Head of caudate nucleus (tissue), 42 donors: Measurements from ENCODE around the gene SAMD4A.
A peak's percentile ranks its signal among the peaks of the same experiment; 100 is the strongest.

ENCODE experiments used
- DNase-seq, 42 donors: peaks; one replicate each; pipeline versions ENCODE4 v3.0.0 to v3.0.0-alpha.2; 2020 to 2021; ENCODE audit warnings: mixed read lengths in 7 of 42
- intact Hi-C: fragments of 100-400 bp; cut with DNase I; formaldehyde crosslinking; loops from one replicate; pipeline ENCODE4 v1.15.0; 2022

Gene SAMD4A

DNA sequence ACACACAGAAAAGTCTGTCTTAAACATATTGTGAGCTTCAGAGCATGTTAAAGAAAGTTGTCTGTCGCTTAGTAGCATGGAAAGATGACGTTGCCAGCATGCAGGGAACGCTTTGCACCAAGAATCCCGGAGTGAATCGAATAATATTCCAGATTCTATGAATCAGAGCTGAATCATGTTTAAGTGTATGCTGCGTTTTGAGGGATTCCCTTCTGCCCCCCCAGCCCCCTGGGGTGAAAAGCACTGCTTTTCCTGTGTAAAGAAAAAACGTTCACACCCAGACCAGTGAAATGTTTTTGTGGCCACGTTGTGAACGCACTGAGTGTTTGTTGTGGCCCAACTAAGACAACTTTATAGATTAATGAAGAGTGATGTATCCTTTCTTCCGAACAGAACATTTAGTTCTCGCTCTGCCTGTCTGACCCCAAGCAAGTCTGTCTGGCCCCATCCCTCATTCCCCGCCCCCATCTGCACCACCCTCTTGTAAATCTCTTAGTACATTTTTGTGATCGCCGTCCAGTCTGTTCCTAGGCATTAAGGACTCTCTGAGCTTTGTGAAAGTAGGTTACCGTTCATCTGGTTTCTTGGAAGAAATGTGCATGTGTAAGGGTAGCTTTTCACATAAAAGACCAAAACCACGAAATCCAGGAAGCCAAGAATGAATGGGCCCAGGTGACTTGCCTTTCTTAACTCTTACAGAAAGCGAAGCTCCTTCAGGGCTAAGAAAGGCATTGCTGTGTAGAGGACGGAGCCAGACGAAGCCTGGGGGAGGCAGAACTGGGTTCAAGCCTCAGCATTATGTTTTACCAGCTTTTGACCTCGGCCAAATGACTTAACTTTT is 103.0 kb downstream of the SAMD4A start:
- peak in 5 of 42 donors; percentile 10 to 63 (median 22) for DNase-seq
- intact Hi-C loops: no loop called here

DNA sequence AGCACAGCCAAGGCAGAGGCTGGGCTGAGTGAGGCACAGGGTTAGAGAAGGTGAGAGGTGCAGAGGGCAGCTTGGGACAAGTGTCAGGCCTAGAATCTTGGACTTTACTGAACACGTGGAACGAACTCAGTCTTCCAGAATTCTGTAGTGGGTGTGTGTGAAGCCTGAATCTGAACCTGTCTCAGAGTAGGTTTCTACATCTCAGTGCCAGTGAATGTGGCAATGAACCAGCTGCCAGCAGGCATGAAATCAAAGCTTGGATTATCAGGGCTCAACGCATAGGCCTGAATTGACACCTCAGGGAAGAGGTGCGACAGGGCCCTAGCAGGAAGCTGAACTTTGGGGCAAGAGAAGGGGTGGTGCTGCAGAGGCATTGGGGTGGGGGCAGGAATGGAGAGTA is 104.6 kb downstream of the SAMD4A start:
- DNase-seq: no peak
- intact Hi-C loops: no loop called here

DNA sequence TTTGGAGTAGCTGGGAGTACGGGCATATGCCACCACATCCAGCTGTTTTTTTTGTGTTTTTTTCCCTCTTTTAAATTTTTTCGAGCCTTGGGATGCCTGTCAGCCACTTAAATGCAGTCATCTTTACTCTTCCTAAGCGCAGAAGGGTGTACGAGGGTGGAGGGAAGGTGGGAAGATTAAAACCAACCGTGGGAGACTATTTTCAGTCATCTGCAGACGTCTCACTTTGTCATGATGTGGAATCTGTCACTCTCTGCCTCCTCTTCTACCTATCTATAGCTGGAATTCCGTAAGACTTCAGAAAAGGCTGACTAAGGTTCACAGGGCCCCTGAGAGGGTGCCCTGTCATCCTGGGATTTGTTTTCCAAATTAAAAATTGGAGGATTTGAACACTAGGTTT is 105.3 kb downstream of the SAMD4A start:
- DNase-seq: peak in 25 of 42 donors; percentile 11 to 81 (median 45)
- intact Hi-C loops: no loop called here

DNA sequence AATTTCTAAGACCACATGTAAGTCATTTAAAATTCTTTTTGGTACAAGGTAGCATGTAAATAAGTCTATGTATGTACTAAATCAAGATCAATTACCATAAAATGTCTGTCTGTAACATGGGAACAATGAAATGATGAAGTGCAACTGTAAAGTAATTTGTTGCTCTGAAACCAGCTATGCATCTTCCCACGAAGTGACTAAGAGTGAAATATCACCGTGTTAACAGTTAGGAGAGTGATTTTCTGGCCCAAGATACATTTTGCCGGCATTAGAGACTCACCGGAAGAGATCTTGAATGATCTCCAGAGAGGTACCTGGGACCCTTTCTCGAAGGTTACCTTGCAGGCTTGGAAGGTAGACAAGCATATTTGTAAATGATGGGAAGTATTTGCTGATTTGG is 105.8 kb downstream of the SAMD4A start:
- no peak for DNase-seq
- intact Hi-C loops: no loop called here

GRCh38 chr14:54673193-54674045 is 106.5 kb downstream of the SAMD4A start:
- DNase-seq: no peak
- intact Hi-C loops: no loop called here

DNA sequence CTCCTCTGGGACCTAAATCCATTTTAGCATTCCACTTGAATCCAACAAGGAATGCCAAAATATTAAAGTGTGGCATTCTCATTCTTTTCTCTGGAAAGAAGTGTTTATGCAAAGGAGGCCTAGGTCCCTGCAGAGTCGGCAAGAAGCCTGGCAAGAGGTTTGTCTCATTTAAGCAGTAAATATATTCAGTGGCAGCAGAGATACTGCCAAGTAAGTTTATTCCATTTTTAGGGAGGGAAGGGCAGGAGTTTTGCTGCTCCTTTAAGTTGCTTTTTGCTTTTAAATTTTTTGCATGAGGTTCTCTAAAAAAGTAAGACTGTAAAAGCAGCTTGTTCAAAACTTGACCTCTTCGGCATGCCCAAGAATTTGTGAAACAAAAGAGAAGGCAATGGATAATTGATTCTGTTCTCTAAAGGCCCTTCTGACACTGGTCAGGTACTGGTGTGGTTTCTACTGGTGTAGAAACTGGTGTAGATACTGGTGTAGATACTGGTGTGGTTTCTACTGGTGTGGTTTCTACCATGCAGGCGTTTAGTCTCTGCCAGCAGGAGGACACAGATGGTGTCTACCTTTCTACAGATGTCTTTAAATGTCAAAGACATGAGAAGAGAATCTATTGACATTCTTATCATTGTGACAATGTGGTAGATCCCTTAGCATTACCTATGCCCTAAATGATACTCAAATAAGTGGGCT is 107.3 kb downstream of the SAMD4A start:
- intact Hi-C loops: no loop called here
- DNase-seq: no peak

- intact Hi-C loops: no loop called here
- DNase-seq: no peak
These were observed 108.6 kb downstream of the SAMD4A start for GRCh38 chr14:54675236-54676128.

DNA sequence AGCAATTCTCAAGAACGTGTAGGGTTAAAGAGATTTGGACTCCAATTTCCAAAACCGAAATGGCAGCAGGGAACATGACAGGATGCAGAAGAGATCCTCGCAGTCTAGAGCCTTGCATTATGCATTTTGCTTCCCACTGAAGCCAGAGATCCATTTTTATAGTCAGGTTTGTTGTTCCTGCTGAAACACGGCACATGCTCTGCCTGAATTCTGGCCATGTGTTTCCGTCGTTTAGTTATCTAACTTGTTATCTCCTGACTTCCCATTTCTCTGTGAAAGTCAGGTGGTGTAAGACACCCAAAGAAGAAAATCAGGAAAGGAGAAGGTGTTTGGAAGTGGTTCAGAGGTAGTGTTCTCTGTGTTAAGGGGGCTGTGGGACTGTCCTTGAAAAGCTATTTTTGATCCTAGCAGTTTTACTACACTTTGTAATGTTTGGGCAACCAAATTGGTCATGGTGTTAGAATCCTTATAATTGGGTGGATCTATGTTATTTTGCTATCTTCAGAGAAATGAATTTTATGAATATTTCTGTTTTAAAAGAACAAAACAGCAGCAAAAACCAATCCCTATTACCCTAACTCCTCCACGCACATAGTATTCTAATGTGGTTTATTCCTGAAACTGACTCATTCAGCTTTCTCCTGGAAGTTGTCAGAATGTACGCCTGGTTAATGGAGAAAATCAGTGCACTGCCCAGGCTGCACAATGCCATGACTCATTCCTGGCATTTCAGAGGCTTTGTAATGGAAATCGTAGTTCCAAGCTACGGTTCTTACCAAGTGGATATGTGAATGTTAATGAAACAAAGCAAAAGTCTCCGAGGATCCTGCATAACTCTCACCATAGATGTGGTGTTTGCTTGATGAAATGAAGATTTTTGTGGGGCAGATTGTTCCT is 110.1 kb downstream of the SAMD4A start:
- intact Hi-C loops: no loop called here
- DNase-seq: peak in 13 of 42 donors; percentile 22 to 69 (median 52)

GRCh38 chr14:54680651-54681050 is 113.7 kb downstream of the SAMD4A start:
- DNase-seq: no peak
- intact Hi-C loops: no loop called here

GRCh38 chr14:54681811-54682261 is 114.9 kb downstream of the SAMD4A start:
- intact Hi-C loops: no loop called here
- no peak for DNase-seq

DNA sequence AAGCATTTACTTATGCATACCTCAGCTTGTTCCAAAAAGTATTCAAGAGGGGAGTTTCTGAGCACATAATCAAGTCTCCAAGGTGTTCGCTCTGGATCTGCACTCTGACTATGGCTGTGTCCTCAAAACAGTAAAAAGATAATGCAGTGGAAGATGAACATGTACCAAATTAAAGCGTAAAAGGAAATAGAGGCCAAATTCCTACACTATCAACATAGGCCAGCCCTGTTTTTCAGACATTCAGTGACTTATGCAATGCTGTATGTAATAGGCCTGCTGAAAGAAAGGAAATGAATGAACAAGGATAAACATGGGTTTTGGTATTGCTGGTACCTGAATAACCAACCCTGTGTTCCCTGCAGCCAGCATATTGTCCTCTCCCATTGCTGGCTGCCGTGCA is 115.7 kb downstream of the SAMD4A start:
- DNase-seq: no peak
- intact Hi-C loops: no loop called here

DNA sequence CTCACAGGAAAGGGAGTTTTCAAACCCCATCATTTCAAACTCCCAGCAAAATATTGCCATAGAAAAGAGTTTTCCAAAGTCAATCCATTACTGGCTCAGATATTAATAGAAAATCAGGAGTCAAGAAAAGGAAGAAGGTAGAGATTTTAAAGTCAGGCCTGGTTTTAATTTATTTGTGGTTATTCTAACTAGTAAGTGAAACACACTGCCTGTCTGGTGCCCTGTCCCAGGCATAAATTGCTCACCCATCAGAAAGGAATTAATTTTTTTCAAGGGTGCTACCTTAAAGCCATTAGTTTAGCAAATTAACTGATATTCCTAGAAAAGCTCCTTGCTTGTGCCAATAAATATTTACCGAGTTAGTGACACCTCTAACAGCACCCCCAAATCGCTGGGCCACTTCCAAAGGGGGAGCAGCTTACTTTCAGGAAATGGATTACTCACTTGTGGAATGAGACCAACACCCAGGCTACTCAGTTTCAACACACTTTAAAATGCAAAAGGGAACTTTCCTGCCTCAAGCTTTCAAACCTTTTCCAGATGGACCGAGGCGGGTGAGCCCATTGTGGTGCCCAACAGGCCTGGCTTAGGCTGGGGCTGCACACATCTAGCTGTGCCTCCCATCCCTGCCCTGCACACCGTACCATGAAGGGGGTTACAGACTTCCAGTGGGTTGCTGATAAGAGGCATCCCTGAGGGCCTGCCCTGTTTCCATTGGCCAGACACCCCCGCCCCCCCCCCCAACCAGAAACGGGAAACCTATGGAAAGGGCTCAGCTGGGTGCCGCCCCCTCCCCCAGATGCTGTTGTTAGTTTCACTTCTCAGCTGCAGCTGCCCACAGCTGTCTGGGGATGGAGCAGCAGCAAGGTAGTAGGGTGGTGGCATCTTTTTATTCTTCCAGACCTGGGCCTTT is 117.2 kb downstream of the SAMD4A start:
- intact Hi-C loops: no loop called here
- DNase-seq: peak in 7 of 42 donors; percentile 7 to 61 (median 33)

- DNase-seq: no peak
- intact Hi-C loops: no loop called here
These were observed 118.4 kb downstream of the SAMD4A start for GRCh38 chr14:54685286-54685845.

DNA sequence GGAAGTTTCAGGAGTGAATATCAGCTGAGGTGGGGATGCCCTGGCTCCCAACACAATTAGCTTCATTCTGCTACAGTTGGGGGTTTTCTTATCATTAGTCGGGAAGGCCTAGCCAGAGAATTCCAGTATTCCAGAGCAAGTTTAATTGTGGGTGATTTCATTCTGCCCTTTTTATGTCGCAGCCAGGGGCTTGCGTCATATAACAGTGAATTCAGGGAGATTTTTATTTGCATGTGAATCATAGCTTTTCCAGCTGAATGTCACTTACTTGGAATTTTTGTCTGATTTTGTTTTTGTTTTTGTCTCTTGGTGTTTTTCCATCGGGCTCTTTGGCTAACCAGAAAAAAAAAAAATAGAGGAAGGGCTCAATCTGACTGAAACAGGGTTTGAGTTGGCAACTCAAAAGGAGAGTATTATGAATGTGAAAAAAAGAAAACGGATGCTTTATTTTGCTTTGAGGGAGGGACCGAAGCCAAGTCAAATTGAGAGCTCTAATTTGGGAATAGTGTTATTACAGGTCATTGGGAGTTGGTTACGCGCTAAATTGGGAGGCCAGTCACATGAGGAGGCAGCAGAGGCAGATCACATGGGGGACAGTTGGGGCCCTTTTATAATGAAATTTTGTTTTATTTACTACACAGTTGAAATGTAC is 119.4 kb downstream of the SAMD4A start:
- intact Hi-C loops: no loop called here
- peak in 15 of 42 donors; percentile 18 to 70 (median 42) for DNase-seq

GRCh38 chr14:54686871-54687749 is 120.2 kb downstream of the SAMD4A start:
- DNase-seq: no peak
- intact Hi-C loops: no loop called here
